ENCODE data around the gene COL24A1. TPM values are rescaled to one million over a fixed set of nuclear protein-coding genes. Genes with fewer than 3 reads are reported as not detected.

COL24A1 gene
- total RNA-seq, 4 donors from 2014 or later = 1.2 to 4.7 (median 3.3) TPM

DNA sequence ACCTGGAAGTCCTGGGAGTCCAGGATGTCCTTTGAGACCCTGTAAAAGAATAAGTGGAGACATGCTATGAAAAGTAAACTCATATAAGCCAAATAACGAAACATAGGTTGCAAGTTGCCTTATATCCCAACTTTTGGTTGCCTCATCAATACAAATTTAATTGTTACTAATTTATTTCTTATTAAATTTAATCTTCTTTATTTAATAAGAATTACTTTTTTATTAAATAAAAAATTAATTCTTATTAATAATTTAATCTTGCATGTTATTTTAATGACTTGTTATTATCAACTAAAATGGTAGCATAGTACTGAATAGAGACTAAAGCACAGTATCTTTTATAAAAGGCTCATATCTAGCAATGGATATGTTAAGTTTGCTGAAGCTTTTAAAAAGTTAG lies 92.9 kb downstream of the COL24A1 start:
- ATAC-seq = no peak
- 84 to 94% methylated on average over 1 of the region's 1 CpG for WGBS, 2 donors (ENCODE audit: low coverage in 1 of 2)
- no peaks in the 10 kb centered on the region for H3K36me3 ChIP-seq
- TF ChIP-seq, protein P1, sequence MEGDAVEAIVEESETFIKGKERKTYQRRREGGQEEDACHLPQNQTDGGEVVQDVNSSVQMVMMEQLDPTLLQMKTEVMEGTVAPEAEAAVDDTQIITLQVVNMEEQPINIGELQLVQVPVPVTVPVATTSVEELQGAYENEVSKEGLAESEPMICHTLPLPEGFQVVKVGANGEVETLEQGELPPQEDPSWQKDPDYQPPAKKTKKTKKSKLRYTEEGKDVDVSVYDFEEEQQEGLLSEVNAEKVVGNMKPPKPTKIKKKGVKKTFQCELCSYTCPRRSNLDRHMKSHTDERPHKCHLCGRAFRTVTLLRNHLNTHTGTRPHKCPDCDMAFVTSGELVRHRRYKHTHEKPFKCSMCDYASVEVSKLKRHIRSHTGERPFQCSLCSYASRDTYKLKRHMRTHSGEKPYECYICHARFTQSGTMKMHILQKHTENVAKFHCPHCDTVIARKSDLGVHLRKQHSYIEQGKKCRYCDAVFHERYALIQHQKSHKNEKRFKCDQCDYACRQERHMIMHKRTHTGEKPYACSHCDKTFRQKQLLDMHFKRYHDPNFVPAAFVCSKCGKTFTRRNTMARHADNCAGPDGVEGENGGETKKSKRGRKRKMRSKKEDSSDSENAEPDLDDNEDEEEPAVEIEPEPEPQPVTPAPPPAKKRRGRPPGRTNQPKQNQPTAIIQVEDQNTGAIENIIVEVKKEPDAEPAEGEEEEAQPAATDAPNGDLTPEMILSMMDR (IDR thresholded peaks at IDR 0.05) = no peak
- TF ChIP-seq POLR2AphosphoS5 (IDR thresholded peaks at IDR 0.05) = no peak
- no peak for TF ChIP-seq POLR2A (IDR thresholded peaks at IDR 0.05)
- TF ChIP-seq EP300 (IDR thresholded peaks at IDR 0.05) = no peak
- H3K4me1 ChIP-seq = peaks cover 0 to 5% (median 0%) of the 10 kb centered on the region in 3 donors
- H3K4me3 ChIP-seq = no peak overlapping the region
- H3K9me3 ChIP-seq = no peaks in the 10 kb centered on the region
- no peak overlapping the region for H3K27ac ChIP-seq
- no peaks in the 10 kb centered on the region for H3K27me3 ChIP-seq

DNA sequence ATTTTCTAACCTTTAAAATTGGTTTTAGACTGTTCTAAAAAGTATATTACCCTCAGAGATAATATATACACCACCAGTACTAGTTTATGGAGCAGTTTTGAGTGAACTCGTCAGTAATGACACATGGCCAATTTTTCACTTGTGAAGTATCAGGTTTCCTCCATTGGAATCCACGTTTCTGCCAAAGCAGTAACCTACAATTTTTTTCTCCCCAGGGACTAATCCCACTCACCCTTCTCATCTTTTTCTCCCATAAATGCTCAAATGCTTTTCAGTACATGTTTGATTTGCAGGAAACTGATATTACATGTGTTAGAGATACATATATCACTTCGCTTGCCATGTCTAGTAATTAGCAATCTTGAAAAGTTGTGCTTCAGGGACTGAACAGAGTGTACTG lies 94.1 kb downstream of the COL24A1 start:
- TF ChIP-seq, protein P1 (IDR thresholded peaks at IDR 0.05) = no peak
- TF ChIP-seq POLR2AphosphoS5 (IDR thresholded peaks at IDR 0.05) (no peak), POLR2A (IDR thresholded peaks at IDR 0.05) (no peak), EP300 (IDR thresholded peaks at IDR 0.05) (no peak)
- no peak for ATAC-seq
- WGBS, 2 donors (ENCODE audit: low coverage in 1 of 2) = 58 to 70% methylated on average over 3 of the region's 3 CpGs
- Histone ChIP-seq H3K36me3 (no peaks in the 10 kb centered on the region), H3K4me1 (no peaks in the 10 kb centered on the region), H3K27ac (no peak overlapping the region), H3K9me3 (no peaks in the 10 kb centered on the region), H3K4me3 (no peak overlapping the region), H3K27me3 (no peaks in the 10 kb centered on the region)

DNA sequence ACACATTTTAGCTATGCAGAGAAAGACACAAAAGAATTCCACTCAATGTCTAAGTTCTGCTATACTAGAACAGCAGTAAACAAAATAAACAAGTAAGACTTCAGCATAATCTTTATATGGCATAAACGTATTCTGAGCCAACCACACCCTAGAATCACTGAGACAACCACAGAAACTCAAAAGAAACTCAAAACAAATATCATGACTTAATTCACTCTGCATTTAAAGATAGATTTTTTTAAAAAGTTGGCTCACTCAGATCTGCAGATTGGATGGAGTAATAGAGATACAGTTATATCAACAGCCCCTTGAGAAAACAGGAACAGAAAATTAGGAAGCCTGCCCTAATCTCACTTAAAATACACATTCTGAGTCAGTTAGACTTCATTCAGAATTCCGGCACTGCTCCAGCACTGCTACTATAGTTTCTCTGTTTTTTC lies 95.0 kb downstream of the COL24A1 start:
- Histone ChIP-seq H3K36me3 (no peaks in the 10 kb centered on the region), H3K9me3 (no peaks in the 10 kb centered on the region), H3K27ac (no peak overlapping the region), H3K27me3 (no peaks in the 10 kb centered on the region), H3K4me3 (no peak overlapping the region), H3K4me1 (no peaks in the 10 kb centered on the region)
- no peak for ATAC-seq
- 61 to 67% methylated on average over 2 of the region's 2 CpGs for WGBS, 2 donors (ENCODE audit: low coverage in 1 of 2)
- TF ChIP-seq POLR2AphosphoS5 (IDR thresholded peaks at IDR 0.05) (no peak), EP300 (IDR thresholded peaks at IDR 0.05) (no peak), POLR2A (IDR thresholded peaks at IDR 0.05) (no peak)
- TF ChIP-seq, protein P1 (IDR thresholded peaks at IDR 0.05) = no peak

DNA sequence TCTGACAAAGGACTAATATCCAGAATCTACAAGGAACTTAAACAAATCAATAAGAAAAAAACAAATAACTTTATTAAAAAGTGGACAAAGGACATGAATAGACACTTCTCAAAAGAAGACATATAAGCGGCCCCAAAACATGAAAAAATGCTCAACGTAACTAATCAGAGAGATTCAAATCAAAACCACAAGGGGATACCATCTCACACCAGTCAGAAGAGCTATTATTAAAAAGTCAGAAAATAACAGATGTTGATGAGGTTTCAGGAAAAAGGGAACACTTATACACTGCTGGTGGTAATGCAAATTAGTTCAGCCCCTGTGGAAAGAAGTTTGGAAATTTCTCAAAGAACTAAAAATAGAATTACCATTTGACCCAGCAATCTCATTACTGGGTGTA lies 102.2 kb downstream of the COL24A1 start:
- ATAC-seq = no peak

More for the DNA sequence above, 102.2 kb downstream of the COL24A1 start:
- no peaks in the 10 kb centered on the region for H3K9me3 ChIP-seq
- no peaks in the 10 kb centered on the region for H3K4me1 ChIP-seq
- H3K27ac ChIP-seq = no peak overlapping the region
- 92 to 100% methylated on average over 2 of the region's 2 CpGs for whole genome bisulfite sequencing, 2 donors (ENCODE audit: low coverage in 1 of 2)
- H3K36me3 ChIP-seq = no peaks in the 10 kb centered on the region
- no peaks in the 10 kb centered on the region for H3K27me3 ChIP-seq
- TF ChIP-seq, protein P1 (IDR thresholded peaks at IDR 0.05) = no peak
- TF ChIP-seq EP300 (IDR thresholded peaks at IDR 0.05) (no peak), POLR2AphosphoS5 (IDR thresholded peaks at IDR 0.05) (no peak), POLR2A (IDR thresholded peaks at IDR 0.05) (no peak)
- H3K4me3 ChIP-seq = no peak overlapping the region
